Psoas muscle (tissue), 8 donors: Measurements from ENCODE around the gene CLDN10. TPM values are rescaled to one million over a fixed set of nuclear protein-coding genes. Genes with fewer than 3 reads are reported as not detected.
A peak's percentile ranks its signal among the peaks of the same experiment; 100 is the strongest.

Experiments
- ATAC-seq, 4 donors: fragments of 200-7000 bp; cut with Tn5 transposase; one replicate each; pipeline ENCODE4 v1.9.1; 2020; ENCODE audit warnings: moderate library complexity in 3 of 4, mild to moderate bottlenecking in 2 of 4
- DNase-seq, 2 donors: peaks; one replicate each; pipeline ENCODE4 v3.0.0-alpha.2; 2020
- H3K27ac ChIP-seq: fragments of 200-600 bp; one replicate; pipeline ENCODE4 v1.8.0; 2022
- H3K27me3 ChIP-seq, 3 donors: fragments of 200-600 bp in 1 of 3; one replicate each; pipeline versions ENCODE4 v1.6.1 to v1.8.0; 2013 to 2022; ENCODE audit warnings: low read length in 2 of 3, mild to moderate bottlenecking in 2 of 3, moderate library complexity in 1 of 3; ENCODE audit not compliant: insufficient read depth in 3 of 3
- H3K36me3 ChIP-seq, 2 donors: fragments of 200-600 bp in 1 of 2; one replicate each; pipeline versions ENCODE4 v1.6.1 to v1.8.0; 2013 to 2022; ENCODE audit warnings: low read depth in 1 of 2, mild to moderate bottlenecking in 1 of 2, moderate library complexity in 1 of 2; ENCODE audit not compliant: insufficient read depth in 1 of 2
- H3K4me1 ChIP-seq: fragments of 200-600 bp; one replicate; pipeline ENCODE4 v1.8.0; 2022
- H3K4me3 ChIP-seq: fragments of 200-600 bp; one replicate; pipeline ENCODE4 v1.8.0; 2022; ENCODE audit warnings: mild to moderate bottlenecking
- H3K9me3 ChIP-seq: fragments of 200-600 bp; one replicate; pipeline ENCODE4 v1.8.0; 2022
- WGBS, 3 donors: extraction: QIAGEN DNeasy Blood & Tissue Kit; methylation state at CpG; one replicate each; pipeline versions ENCODE4 v1.1.6 to v1.1.7; 2013; 5-methylcytosine and 5-hydroxymethylcytosine counted together
- intact Hi-C, 2 donors: fragments of 100-400 bp; cut with DNase I; formaldehyde crosslinking; loops; one replicate each; pipeline versions ENCODE4 v1.11.0 to v1.14.2; 2022
- polyA plus RNA-seq, 3 donors: library from polyadenylated mRNA; stranded (reverse); fragments of 200-250 nt; gene quantifications; one replicate each; pipeline ENCODE4 v1.2.3, GENCODE V29; 2013
- total RNA-seq, 4 donors: library from RNA; stranded (reverse); fragmentation: NEBNext Ultra II Directional in 2 of 4; extraction: Animal tissue kit (Norgen Biotek cat#: 25700) in 2 of 4; gene quantifications; one replicate each; pipeline versions ENCODE4 v1.2.1 to v1.2.4, GENCODE V29; 2021 to 2023
- TF ChIP-seq, protein P1 (sequence below): fragments of 200-600 bp; IDR thresholded peaks from one replicate; pipeline ENCODE4 v1.8.0; 2022; ENCODE audit warnings: antibody characterized with exemption
- donor health status: healthy with polysubstance abuse.
- donor health status: DM: no; HTN: no; CAD: no; lungs with moderate emphysema.
- donor health status: Bipolar disorder and iron deficiency.
- donor health status: healthy.
- donor health status: DM: yes; HTN: yes; CAD: no.
- donor health status: DM: no; HTN: no; CAD: no.
- donor health status: DM: no; HTN: no; CAD: no.
- donor health status: DM: yes; HTN: yes; CAD: no.

The CLDN10 gene
- total and polyA plus RNA-seq, 7 donors: 0.04 to 0.26 (median 0.14) TPM; not detected in 2

DNA sequence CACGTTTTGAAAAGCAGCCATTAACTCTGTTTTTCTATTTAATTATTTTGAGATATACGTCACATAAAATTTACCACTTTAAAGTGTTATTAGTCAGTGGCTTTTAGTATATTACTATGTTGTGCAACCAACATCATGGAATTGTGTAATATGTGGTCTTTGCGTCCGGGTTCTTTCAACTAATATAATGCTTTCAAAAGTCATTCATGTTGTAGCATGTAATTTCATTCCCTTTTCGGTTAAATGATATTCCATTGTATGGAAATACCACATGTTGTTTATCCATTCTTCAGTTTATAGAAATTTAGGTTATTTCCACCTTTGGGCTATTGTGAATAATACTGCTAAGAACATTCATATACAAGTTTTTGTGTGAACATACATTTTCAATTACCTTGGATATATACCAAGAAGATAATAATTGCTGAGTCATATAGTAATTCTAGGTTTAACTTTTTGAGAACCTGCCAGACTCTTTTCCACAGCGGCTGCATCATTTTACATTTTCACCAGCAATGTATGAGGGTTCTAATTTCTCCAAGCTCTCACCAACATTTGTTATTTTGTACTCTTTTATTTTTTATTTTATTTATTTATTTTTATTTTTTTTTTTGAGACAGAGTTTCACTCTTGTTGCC lies 28.1 kb upstream of the CLDN10 start:
- WGBS, 3 donors: 70 to 83% (median 75%) methylated on average over 6 of the region's 6 CpGs
- Histone ChIP-seq H3K36me3 (no peaks in the 10 kb centered on the region), H3K4me3 (no peak overlapping the region), H3K9me3 (no peaks in the 10 kb centered on the region), H3K4me1 (no peaks in the 10 kb centered on the region), H3K27ac (no peak overlapping the region), H3K27me3 (no peaks in the 10 kb centered on the region)
- TF ChIP-seq, protein P1, sequence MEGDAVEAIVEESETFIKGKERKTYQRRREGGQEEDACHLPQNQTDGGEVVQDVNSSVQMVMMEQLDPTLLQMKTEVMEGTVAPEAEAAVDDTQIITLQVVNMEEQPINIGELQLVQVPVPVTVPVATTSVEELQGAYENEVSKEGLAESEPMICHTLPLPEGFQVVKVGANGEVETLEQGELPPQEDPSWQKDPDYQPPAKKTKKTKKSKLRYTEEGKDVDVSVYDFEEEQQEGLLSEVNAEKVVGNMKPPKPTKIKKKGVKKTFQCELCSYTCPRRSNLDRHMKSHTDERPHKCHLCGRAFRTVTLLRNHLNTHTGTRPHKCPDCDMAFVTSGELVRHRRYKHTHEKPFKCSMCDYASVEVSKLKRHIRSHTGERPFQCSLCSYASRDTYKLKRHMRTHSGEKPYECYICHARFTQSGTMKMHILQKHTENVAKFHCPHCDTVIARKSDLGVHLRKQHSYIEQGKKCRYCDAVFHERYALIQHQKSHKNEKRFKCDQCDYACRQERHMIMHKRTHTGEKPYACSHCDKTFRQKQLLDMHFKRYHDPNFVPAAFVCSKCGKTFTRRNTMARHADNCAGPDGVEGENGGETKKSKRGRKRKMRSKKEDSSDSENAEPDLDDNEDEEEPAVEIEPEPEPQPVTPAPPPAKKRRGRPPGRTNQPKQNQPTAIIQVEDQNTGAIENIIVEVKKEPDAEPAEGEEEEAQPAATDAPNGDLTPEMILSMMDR: no peak
- DNase-seq (no peak), ATAC-seq (no peak)
- intact Hi-C loops: no loop called here

DNA sequence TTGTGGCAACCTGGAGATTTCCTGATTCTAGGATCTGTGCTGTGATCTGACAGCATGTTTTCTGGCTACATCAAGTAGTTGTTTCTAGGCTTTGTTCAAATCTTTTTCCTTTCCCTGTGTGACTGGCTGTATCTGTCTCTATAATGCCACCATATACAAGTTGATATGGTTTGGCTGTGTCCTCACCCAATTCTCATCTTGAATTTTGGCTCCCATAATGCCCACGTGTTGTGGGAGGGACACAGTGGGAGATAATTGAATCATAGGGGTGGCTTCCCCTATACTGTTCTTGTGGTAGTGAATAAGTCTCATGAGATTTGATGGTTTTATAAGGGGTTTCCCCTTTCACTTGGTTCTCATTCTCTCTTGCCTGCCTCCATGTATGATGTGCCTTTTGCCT lies 24.6 kb upstream of the CLDN10 start:
- no peak for ATAC-seq
- no peak for DNase-seq

DNA sequence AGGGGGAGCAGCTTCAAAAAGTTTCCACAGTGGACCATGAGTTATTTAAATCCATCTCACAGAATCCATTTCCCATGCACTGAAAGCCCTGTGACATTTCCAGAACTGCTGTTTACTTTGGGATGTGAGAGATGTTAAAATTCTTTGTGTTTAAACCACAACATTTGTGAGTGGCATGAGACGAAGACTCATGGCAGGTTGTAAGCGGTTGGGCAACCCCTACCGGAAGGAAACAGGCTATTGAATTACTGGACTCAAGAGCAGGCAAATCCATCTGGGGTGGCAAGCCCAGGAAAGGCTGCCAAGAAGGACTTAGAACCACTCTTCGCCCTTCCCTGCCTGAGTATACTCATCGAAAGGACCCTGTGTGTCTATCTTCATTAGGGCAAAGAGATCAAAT lies 22.3 kb upstream of the CLDN10 start:
- H3K4me3 ChIP-seq: no peak overlapping the region
- H3K27ac ChIP-seq: no peak overlapping the region
- TF ChIP-seq, protein P1: no peak
- peak; percentile 89 to 95 (median 91) for ATAC-seq
- peaks cover 3% of the 10 kb centered on the region for H3K4me1 ChIP-seq
- no peaks in the 10 kb centered on the region for H3K9me3 ChIP-seq
- no peaks in the 10 kb centered on the region for H3K36me3 ChIP-seq
- no peaks in the 10 kb centered on the region for H3K27me3 ChIP-seq
- 12 to 15% (median 13%) methylated on average over 5 of the region's 5 CpGs for WGBS, 3 donors
- intact Hi-C loops: loop anchor here in 1 of 2 donors (10.0 kb wide), 1 partner anchor 145 kb away; the partner anchor contains the start of gene DNAJC3
- DNase-seq: peak in 1 of 2 donors; percentile 13

More for the DNA sequence above, 24.6 kb upstream of the CLDN10 start:
- H3K36me3 ChIP-seq: no peaks in the 10 kb centered on the region
- no peaks in the 10 kb centered on the region for H3K9me3 ChIP-seq
- TF ChIP-seq, protein P1: no peak
- intact Hi-C loops: no loop called here
- no peaks in the 10 kb centered on the region for H3K27me3 ChIP-seq
- H3K4me1 ChIP-seq: no peaks in the 10 kb centered on the region
- no peak overlapping the region for H3K27ac ChIP-seq
- H3K4me3 ChIP-seq: no peak overlapping the region
- WGBS, 3 donors: 73 to 87% (median 83%) methylated on average over 1 of the region's 1 CpG

DNA sequence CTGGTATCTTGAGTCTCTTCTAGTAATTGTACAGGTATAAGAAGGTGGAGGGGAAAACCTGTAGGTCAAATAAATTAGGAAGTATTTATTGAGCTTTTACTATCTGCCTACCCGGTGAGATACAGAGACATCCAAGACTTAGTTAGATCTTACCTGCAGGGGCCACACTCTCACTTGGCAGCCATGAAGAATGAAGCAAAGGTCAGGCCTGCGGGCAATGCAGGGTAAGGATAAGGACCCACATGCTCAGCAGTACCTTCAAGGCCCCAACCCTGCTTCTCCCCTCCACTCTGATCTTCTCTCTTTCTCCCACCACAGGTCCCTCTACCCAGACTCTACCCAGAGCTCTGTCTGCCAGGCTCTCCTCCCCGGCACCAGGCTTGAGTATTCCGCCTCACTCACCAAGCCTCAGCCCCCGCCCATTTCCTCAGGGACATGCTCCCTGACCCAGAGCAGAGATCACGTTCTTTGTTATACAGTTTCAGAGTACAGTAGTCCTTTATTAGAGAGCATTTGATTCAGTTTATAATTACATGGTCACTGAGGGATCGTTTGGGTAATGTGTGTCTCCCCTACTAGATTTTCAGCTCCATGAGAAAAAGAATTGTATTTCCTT lies 18.9 kb upstream of the CLDN10 start:
- no peaks in the 10 kb centered on the region for H3K27me3 ChIP-seq
- ATAC-seq: no peak
- no peaks in the 10 kb centered on the region for H3K36me3 ChIP-seq
- intact Hi-C loops: loop anchor here in 1 of 2 donors (10.0 kb wide), 1 partner anchor 141 kb away; the partner anchor contains the start of gene DNAJC3
- no peaks in the 10 kb centered on the region for H3K9me3 ChIP-seq
- TF ChIP-seq, protein P1: no peak
- H3K4me3 ChIP-seq: no peak overlapping the region
- no peak for DNase-seq
- H3K4me1 ChIP-seq: peaks cover 21% of the 10 kb centered on the region
- 72 to 77% (median 72%) methylated on average over 7 of the region's 7 CpGs for WGBS, 3 donors
- H3K27ac ChIP-seq: no peak overlapping the region
